Measurements from ENCODE around the gene ADSS2. TPM values are rescaled to one million over a fixed set of nuclear protein-coding genes. Genes with fewer than 3 reads are reported as not detected.

The ADSS2 gene
- polyA plus RNA-seq, 3 donors, result 24.4 to 33.5 (median 26.3) TPM

DNA sequence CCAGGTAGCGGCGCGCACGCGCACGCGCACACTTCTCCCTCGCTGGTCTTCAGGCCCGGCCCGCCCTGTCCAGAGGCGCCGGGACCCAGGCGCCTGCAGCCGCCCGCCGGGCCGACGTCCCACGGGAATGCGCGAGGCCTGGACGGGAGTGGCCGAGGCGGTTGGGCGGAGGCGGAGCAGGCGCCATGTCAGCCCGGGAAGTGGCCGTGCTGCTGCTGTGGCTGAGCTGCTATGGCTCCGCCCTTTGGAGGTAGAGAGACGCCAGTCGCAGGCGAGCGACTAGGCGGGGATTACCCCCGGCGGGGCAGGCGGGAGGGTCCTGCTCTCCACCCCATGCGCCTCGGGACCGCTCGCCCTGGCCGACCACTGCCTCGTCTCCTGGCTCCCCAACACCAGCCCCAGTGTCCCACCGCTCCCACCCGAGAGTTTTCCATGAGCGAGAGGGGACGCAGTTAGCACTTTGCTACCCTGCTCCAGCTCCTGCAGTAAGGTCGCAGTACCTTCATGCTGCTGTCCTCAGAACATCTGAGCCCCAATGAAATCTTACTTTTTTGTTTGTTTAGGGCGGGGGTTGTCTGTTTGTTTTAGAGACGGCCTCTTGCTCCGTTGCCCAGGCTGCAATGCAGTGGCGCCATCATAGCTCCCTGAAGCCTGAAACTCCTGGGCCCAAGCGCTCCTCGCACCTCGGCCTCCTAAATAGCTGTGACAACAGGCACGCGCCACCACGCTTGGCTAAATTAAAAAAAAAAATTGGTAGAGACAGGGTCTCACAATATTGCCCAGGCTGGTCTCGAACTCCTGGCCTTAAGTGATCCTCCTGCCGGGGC, 9.7 kb upstream of the ADSS2 start, which contains the start of gene CATSPERE:
CATSPERE (plus strand) TSS at position 29 of the 827 bp plus-strand sequence; CDS start at position 186, 157 bp downstream.
- H3K79me2 ChIP-seq (ENCODE audit: insufficient read depth, low read length), result no peaks in the 10 kb centered on the region
- no peaks in the 10 kb centered on the region for H3K27me3 ChIP-seq (ENCODE audit: control insufficient read depth in 2 of 2, insufficient read depth in 2 of 2, low read length in 2 of 2)
- peaks cover 9% of the 10 kb centered on the region for H3K4me1 Mint-ChIP-seq
- DNase-seq, result peak; percentile 56 to 72 (median 68)
- peak within 1 kb of the TSS; percentile 99 for H2AFZ ChIP-seq (ENCODE audit: insufficient read depth, low read depth, low read length, poor library complexity, severe bottlenecking)
- H3K9me3 Mint-ChIP-seq, result peaks cover 0 to 5% (median 2%) of the 10 kb centered on the region in 7 donors
- TF ChIP-seq, protein P1, sequence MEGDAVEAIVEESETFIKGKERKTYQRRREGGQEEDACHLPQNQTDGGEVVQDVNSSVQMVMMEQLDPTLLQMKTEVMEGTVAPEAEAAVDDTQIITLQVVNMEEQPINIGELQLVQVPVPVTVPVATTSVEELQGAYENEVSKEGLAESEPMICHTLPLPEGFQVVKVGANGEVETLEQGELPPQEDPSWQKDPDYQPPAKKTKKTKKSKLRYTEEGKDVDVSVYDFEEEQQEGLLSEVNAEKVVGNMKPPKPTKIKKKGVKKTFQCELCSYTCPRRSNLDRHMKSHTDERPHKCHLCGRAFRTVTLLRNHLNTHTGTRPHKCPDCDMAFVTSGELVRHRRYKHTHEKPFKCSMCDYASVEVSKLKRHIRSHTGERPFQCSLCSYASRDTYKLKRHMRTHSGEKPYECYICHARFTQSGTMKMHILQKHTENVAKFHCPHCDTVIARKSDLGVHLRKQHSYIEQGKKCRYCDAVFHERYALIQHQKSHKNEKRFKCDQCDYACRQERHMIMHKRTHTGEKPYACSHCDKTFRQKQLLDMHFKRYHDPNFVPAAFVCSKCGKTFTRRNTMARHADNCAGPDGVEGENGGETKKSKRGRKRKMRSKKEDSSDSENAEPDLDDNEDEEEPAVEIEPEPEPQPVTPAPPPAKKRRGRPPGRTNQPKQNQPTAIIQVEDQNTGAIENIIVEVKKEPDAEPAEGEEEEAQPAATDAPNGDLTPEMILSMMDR (IDR thresholded peaks at IDR 0.05), result no peak
- peak within 1 kb of the TSS; percentile 21 to 75 for H3K27ac ChIP-seq (ENCODE audit: low read depth in 1 of 2, low read length in 2 of 2)
- H3K36me3 Mint-ChIP-seq, result peaks cover 0 to 2% of the 10 kb centered on the region in 2 donors
- peak within 1 kb of the TSS; percentile 86 to 96 (median 92) for H3K27ac Mint-ChIP-seq
- peak within 1 kb of the TSS; percentile 86 to 98 for H3K4me3 Mint-ChIP-seq
- peaks cover 0 to 2% (median 0%) of the 10 kb centered on the region in 3 donors for H3K27me3 Mint-ChIP-seq (ENCODE audit: low read depth in 3 of 3)
- 16% methylated on average over 59 of the region's 61 CpGs for WGBS (ENCODE audit: insufficient coverage)
- no peaks in the 10 kb centered on the region for H4K20me1 ChIP-seq (ENCODE audit: insufficient read depth, low read length)
- intact Hi-C loops (cut with micrococcal nuclease), result loop anchor here in 1 of 2 donors (10.0 kb wide), 1 partner anchor 133 kb away; no protein-coding TSS in a partner anchor
- H3K4me2 ChIP-seq (replicated peaks; ENCODE audit: extremely low read depth, low read length, poor library complexity, severe bottlenecking), result peak within 1 kb of the TSS; percentile 93
- peak within 1 kb of the TSS; percentile 46 to 83 (median 64) for H3K4me3 ChIP-seq (replicated peaks in 1 of 3; ENCODE audit: low read depth in 2 of 3, low read length in 3 of 3)
- H3K9me3 ChIP-seq (replicated peaks in 1 of 2; ENCODE audit: control insufficient read depth in 1 of 2, insufficient read depth in 1 of 2, low read length in 2 of 2), result no peaks in the 10 kb centered on the region
- H3K4me1 ChIP-seq (ENCODE audit: control insufficient read depth in 1 of 2, insufficient read depth in 2 of 2, low read length in 2 of 2), result peaks cover 11 to 16% of the 10 kb centered on the region in 2 donors
- H3K36me3 ChIP-seq (replicated peaks in 1 of 2; ENCODE audit: control insufficient read depth in 1 of 2, insufficient read depth in 2 of 2, low read length in 2 of 2), result no peaks in the 10 kb centered on the region
- H3K9ac ChIP-seq (ENCODE audit: insufficient read depth, low read length, poor library complexity, severe bottlenecking), result peak within 1 kb of the TSS; percentile 81

DNA sequence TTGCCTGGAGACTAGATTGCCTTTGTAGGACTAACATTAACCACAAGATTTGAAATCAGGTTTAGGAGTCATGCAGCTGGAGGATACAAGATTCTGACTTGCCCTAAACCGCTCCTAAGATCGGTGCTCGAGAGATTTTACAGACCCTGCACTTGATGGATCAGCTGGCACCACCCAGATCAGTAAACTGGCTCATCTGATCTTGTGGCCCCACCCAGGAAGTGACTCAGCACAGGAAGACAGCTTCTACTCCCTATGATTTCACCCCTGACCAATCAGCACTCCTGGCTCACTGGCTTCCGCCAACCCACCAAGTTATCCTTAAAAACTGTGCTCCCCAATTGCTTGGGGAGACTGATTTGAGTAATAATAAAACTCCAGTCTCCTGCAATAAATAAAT, 8.5 kb upstream of the ADSS2 start:
- Histone ChIP-seq H3K27ac (ENCODE audit: low read depth in 1 of 2, low read length in 2 of 2) (no peak overlapping the region), H3K36me3 (replicated peaks in 1 of 2; ENCODE audit: control insufficient read depth in 1 of 2, insufficient read depth in 2 of 2, low read length in 2 of 2) (no peaks in the 10 kb centered on the region), H3K4me2 (replicated peaks; ENCODE audit: extremely low read depth, low read length, poor library complexity, severe bottlenecking) (no peak overlapping the region), H4K20me1 (ENCODE audit: insufficient read depth, low read length) (no peaks in the 10 kb centered on the region), H3K4me3 (replicated peaks in 1 of 3; ENCODE audit: low read depth in 2 of 3, low read length in 3 of 3) (no peak overlapping the region), H3K27me3 (ENCODE audit: control insufficient read depth in 2 of 2, insufficient read depth in 2 of 2, low read length in 2 of 2) (no peaks in the 10 kb centered on the region), H3K9ac (ENCODE audit: insufficient read depth, low read length, poor library complexity, severe bottlenecking) (no peak overlapping the region), H2AFZ (ENCODE audit: insufficient read depth, low read depth, low read length, poor library complexity, severe bottlenecking) (no peak overlapping the region), H3K4me1 (ENCODE audit: control insufficient read depth in 1 of 2, insufficient read depth in 2 of 2, low read length in 2 of 2) (peaks cover 11 to 16% of the 10 kb centered on the region in 2 donors), H3K9me3 (replicated peaks in 1 of 2; ENCODE audit: control insufficient read depth in 1 of 2, insufficient read depth in 1 of 2, low read length in 2 of 2) (no peaks in the 10 kb centered on the region), H3K79me2 (ENCODE audit: insufficient read depth, low read length) (no peaks in the 10 kb centered on the region)
- H3K9me3 Mint-ChIP-seq, result peaks cover 0 to 5% (median 2%) of the 10 kb centered on the region in 7 donors
- DNase-seq, result peak in 2 of 3 donors; percentile 12 to 35
- H3K4me3 Mint-ChIP-seq, result no peak overlapping the region
- H3K27ac Mint-ChIP-seq, result peak overlapping the region in 3 of 7 donors; percentile 59 to 85 (median 69)
- 96% methylated on average over 3 of the region's 4 CpGs for WGBS (ENCODE audit: insufficient coverage)
- peaks cover 9% of the 10 kb centered on the region for H3K4me1 Mint-ChIP-seq
- H3K36me3 Mint-ChIP-seq, result peaks cover 0 to 2% of the 10 kb centered on the region in 2 donors
- intact Hi-C loops (cut with micrococcal nuclease), result loop anchor here in 1 of 2 donors (10.0 kb wide), 1 partner anchor 135 kb away; no protein-coding TSS in a partner anchor
- H3K27me3 Mint-ChIP-seq (ENCODE audit: low read depth in 3 of 3), result peaks cover 0 to 2% (median 0%) of the 10 kb centered on the region in 3 donors
- TF ChIP-seq, protein P1 (IDR thresholded peaks at IDR 0.05), result no peak

Data from CD14-positive monocyte (primary cell).